ENCODE data around the gene UBL4B. TPM values are rescaled to one million over a fixed set of nuclear protein-coding genes. Genes with fewer than 3 reads are reported as not detected.
A peak's percentile ranks its signal among the peaks of the same experiment; 100 is the strongest.

Gene UBL4B
- total RNA-seq, 1 experiment from 2014 or later = 0.07 TPM

DNA sequence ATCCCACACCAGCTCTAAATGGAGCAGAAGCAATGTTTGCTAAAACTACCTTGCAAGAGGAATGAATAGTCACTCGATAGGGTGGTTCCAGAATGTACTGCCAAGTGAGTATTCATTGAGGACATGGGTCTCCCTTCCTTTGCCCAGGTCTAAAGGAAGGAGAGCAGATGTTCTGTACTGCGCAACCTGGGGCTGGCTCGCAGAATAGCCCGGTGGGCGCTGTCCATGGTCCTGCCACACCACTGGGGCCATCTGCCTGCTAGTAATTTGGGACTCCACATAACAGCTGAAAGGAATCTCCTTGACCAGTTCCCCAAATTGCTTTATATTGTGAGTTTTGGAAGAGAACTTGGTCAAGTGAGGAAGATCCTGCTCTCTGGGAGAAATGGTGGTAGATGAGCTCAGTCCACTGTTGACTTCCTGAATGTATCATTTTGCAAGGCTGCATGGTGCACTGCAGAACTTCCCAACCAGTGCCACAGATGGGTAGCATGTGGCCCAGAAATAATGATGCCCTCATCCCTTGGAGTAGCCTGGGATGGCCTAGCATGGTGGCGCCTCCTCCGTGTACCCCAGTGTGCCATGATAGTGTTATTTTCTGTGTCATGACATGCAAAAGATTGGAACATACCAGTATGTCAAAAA lies 43.8 kb downstream of the UBL4B start:
- TF ChIP-seq EZH2phosphoT487 (IDR thresholded peaks at IDR 0.05; ENCODE audit: borderline replicate concordance, low read length) (no peak), EZH2 (IDR thresholded peaks at IDR 0.05; ENCODE audit: low read length, unreplicated experiment) (no peak)
- TF ChIP-seq, protein P1, sequence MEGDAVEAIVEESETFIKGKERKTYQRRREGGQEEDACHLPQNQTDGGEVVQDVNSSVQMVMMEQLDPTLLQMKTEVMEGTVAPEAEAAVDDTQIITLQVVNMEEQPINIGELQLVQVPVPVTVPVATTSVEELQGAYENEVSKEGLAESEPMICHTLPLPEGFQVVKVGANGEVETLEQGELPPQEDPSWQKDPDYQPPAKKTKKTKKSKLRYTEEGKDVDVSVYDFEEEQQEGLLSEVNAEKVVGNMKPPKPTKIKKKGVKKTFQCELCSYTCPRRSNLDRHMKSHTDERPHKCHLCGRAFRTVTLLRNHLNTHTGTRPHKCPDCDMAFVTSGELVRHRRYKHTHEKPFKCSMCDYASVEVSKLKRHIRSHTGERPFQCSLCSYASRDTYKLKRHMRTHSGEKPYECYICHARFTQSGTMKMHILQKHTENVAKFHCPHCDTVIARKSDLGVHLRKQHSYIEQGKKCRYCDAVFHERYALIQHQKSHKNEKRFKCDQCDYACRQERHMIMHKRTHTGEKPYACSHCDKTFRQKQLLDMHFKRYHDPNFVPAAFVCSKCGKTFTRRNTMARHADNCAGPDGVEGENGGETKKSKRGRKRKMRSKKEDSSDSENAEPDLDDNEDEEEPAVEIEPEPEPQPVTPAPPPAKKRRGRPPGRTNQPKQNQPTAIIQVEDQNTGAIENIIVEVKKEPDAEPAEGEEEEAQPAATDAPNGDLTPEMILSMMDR (conservative IDR thresholded peaks at IDR 0.05; ENCODE audit: low read depth, low read length) = no peak
- H3K9me3 ChIP-seq (ENCODE audit: low read length) = no peaks in the 10 kb centered on the region
- BruUV-seq (replicated peaks) = no TSS peak
- no peak overlapping the region for H3K9ac ChIP-seq (ENCODE audit: low read length)
- no peaks in the 10 kb centered on the region for H3K4me1 ChIP-seq (ENCODE audit: insufficient read depth, low read length)
- no peaks in the 10 kb centered on the region for H3K9me2 ChIP-seq (replicated peaks; ENCODE audit: low read length)
- no peaks in the 10 kb centered on the region for H3K79me2 ChIP-seq (ENCODE audit: low read length)
- ATAC-seq = peak; percentile 55
- ChIA-PET CTCF (interaction anchor here (0.7 kb wide), 1 partner anchor 860 kb away, joined by 5 read pairs; no protein-coding TSS in a partner anchor), POLR2A (ENCODE audit: unreplicated experiment) (interaction anchor here (0.7 kb wide), 1 partner anchor 215 kb away, joined by 4 read pairs; no protein-coding TSS in a partner anchor)
- intact Hi-C loops (cut with micrococcal nuclease) = no loop called here
- no peaks in the 10 kb centered on the region for H4K20me1 ChIP-seq (ENCODE audit: low read length)
- no peaks in the 10 kb centered on the region for H3K36me3 ChIP-seq (ENCODE audit: low read depth, low read length)
- H3K4me3 ChIP-seq (ENCODE audit: low read length) = no peak overlapping the region
- peaks cover 41% of the 10 kb centered on the region for H3K27me3 ChIP-seq (ENCODE audit: low read length)
- no peaks in the 10 kb centered on the region for H3F3A ChIP-seq (ENCODE audit: low read length, unreplicated experiment)
- no peak overlapping the region for H3K4me2 ChIP-seq (ENCODE audit: low read length)
- DNase-seq = peak; percentile 62
- H2AFZ ChIP-seq (ENCODE audit: low read length) = no peak overlapping the region
- H3K27ac ChIP-seq (ENCODE audit: low read length) = no peak overlapping the region

GRCh38 chr1:110158261-110158660 lies 46.0 kb downstream of the UBL4B start:
- DNase-seq = no peak

GRCh38 chr1:110159168-110159567 lies 46.9 kb downstream of the UBL4B start:
- ChIA-PET CTCF (no interaction called here), POLR2A (ENCODE audit: unreplicated experiment) (no interaction called here)
- Histone ChIP-seq H3K9ac (ENCODE audit: low read length) (no peak overlapping the region), H3K36me3 (ENCODE audit: low read depth, low read length) (no peaks in the 10 kb centered on the region), H3K27me3 (ENCODE audit: low read length) (peaks cover 58% of the 10 kb centered on the region), H3K79me2 (ENCODE audit: low read length) (no peaks in the 10 kb centered on the region), H3K4me1 (ENCODE audit: insufficient read depth, low read length) (no peaks in the 10 kb centered on the region), H3K9me3 (ENCODE audit: low read length) (no peaks in the 10 kb centered on the region), H3K4me2 (ENCODE audit: low read length) (no peak overlapping the region), H4K20me1 (ENCODE audit: low read length) (no peaks in the 10 kb centered on the region), H2AFZ (ENCODE audit: low read length) (no peak overlapping the region), H3K9me2 (replicated peaks; ENCODE audit: low read length) (no peaks in the 10 kb centered on the region), H3F3A (ENCODE audit: low read length, unreplicated experiment) (no peaks in the 10 kb centered on the region), H3K4me3 (ENCODE audit: low read length) (no peak overlapping the region), H3K27ac (ENCODE audit: low read length) (no peak overlapping the region)
- intact Hi-C loops (cut with micrococcal nuclease) = no loop called here
- BruUV-seq (replicated peaks) = no TSS peak
- TF ChIP-seq, protein P1 (conservative IDR thresholded peaks at IDR 0.05; ENCODE audit: low read depth, low read length) = no peak
- TF ChIP-seq EZH2phosphoT487 (IDR thresholded peaks at IDR 0.05; ENCODE audit: borderline replicate concordance, low read length) (no peak), EZH2 (IDR thresholded peaks at IDR 0.05; ENCODE audit: low read length, unreplicated experiment) (no peak)
- DNase-seq (no peak), ATAC-seq (no peak)

More at GRCh38 chr1:110158261-110158660, 46.0 kb downstream of the UBL4B start:
- no peak overlapping the region for H2AFZ ChIP-seq (ENCODE audit: low read length)
- intact Hi-C loops (cut with micrococcal nuclease) = no loop called here
- no peaks in the 10 kb centered on the region for H3K36me3 ChIP-seq (ENCODE audit: low read depth, low read length)
- H3K79me2 ChIP-seq (ENCODE audit: low read length) = no peaks in the 10 kb centered on the region
- CTCF ChIA-PET = no interaction called here
- no peaks in the 10 kb centered on the region for H3K4me1 ChIP-seq (ENCODE audit: insufficient read depth, low read length)
- BruUV-seq (replicated peaks) = no TSS peak
- no peaks in the 10 kb centered on the region for H3F3A ChIP-seq (ENCODE audit: low read length, unreplicated experiment)
- no peaks in the 10 kb centered on the region for H3K9me3 ChIP-seq (ENCODE audit: low read length)
- H4K20me1 ChIP-seq (ENCODE audit: low read length) = no peaks in the 10 kb centered on the region
- POLR2A ChIA-PET (ENCODE audit: unreplicated experiment) = no interaction called here
- H3K9me2 ChIP-seq (replicated peaks; ENCODE audit: low read length) = no peaks in the 10 kb centered on the region
- H3K4me2 ChIP-seq (ENCODE audit: low read length) = no peak overlapping the region
- ATAC-seq = no peak
- no peak for TF ChIP-seq EZH2phosphoT487 (IDR thresholded peaks at IDR 0.05; ENCODE audit: borderline replicate concordance, low read length)
- TF ChIP-seq EZH2 (IDR thresholded peaks at IDR 0.05; ENCODE audit: low read length, unreplicated experiment) = no peak
- TF ChIP-seq, protein P1 (conservative IDR thresholded peaks at IDR 0.05; ENCODE audit: low read depth, low read length) = no peak
- H3K9ac ChIP-seq (ENCODE audit: low read length) = no peak overlapping the region
- H3K4me3 ChIP-seq (ENCODE audit: low read length) = no peak overlapping the region
- peaks cover 60% of the 10 kb centered on the region for H3K27me3 ChIP-seq (ENCODE audit: low read length)
- no peak overlapping the region for H3K27ac ChIP-seq (ENCODE audit: low read length)
